ENCODE measurements around the gene ID3. TPM values are rescaled to one million over a fixed set of nuclear protein-coding genes. Genes with fewer than 3 reads are reported as not detected.
A peak's percentile ranks its signal among the peaks of the same experiment; 100 is the strongest.

ID3 gene
- total RNA-seq, 1 donor from 2014 or later = 82.4 TPM

GRCh38 chr1:23568608-23569383 is 9.5 kb upstream of the ID3 start:
- ATAC-seq = peak; percentile 29
- no peak for DNase-seq
- intact Hi-C loops (cut with micrococcal nuclease) = no loop called here

- ATAC-seq (peak; percentile 61), DNase-seq (peak; percentile 62)
- intact Hi-C loops (cut with micrococcal nuclease) = no loop called here
These were observed 8.8 kb upstream of the ID3 start for GRCh38 chr1:23567996-23568607.

GRCh38 chr1:23567629-23567995 is 8.3 kb upstream of the ID3 start:
- intact Hi-C loops (cut with micrococcal nuclease) = no loop called here
- peak; percentile 31 for DNase-seq
- peak; percentile 5 for ATAC-seq

GRCh38 chr1:23566304-23566703 is 7.0 kb upstream of the ID3 start:
- ATAC-seq (no peak), DNase-seq (no peak)
- intact Hi-C loops (cut with micrococcal nuclease) = no loop called here

GRCh38 chr1:23565776-23566175 is 6.5 kb upstream of the ID3 start:
- ATAC-seq (no peak), DNase-seq (no peak)
- intact Hi-C loops (cut with micrococcal nuclease) = no loop called here

- ATAC-seq (no peak), DNase-seq (no peak)
- intact Hi-C loops (cut with micrococcal nuclease) = no loop called here
These were observed 5.3 kb upstream of the ID3 start for GRCh38 chr1:23564529-23565122.

- no peak for DNase-seq
- no peak for ATAC-seq
- intact Hi-C loops (cut with micrococcal nuclease) = no loop called here
These were observed 4.6 kb upstream of the ID3 start for GRCh38 chr1:23563755-23564374.

GRCh38 chr1:23563003-23563402 is 3.7 kb upstream of the ID3 start:
- peak; percentile 22 for DNase-seq
- intact Hi-C loops (cut with micrococcal nuclease) = no loop called here
- ATAC-seq = no peak

GRCh38 chr1:23562137-23562876 is 3.0 kb upstream of the ID3 start:
- ATAC-seq = peak; percentile 85
- peak; percentile 97 for DNase-seq
- intact Hi-C loops (cut with micrococcal nuclease) = no loop called here

- DNase-seq = no peak
- no peak for ATAC-seq
- intact Hi-C loops (cut with micrococcal nuclease) = no loop called here
These were observed 2.5 kb upstream of the ID3 start for GRCh38 chr1:23561813-23562100.

- DNase-seq = no peak
- intact Hi-C loops (cut with micrococcal nuclease) = no loop called here
- no peak for ATAC-seq
These were observed 1.9 kb upstream of the ID3 start for GRCh38 chr1:23561076-23561812.

- intact Hi-C loops (cut with micrococcal nuclease) = no loop called here
- no peak for DNase-seq
- no peak for ATAC-seq
These were observed 862 bp upstream of the ID3 start for GRCh38 chr1:23559985-23560741.

- intact Hi-C loops (cut with micrococcal nuclease) = no loop called here
- ATAC-seq (no peak), DNase-seq (no peak)
These were observed 497 bp downstream of the ID3 start for GRCh38 chr1:23558872-23559135.

GRCh38 chr1:23558140-23558871 is 995 bp downstream of the ID3 start:
- DNase-seq (peak; percentile 76), ATAC-seq (peak; percentile 2)
- intact Hi-C loops (cut with micrococcal nuclease) = no loop called here

GRCh38 chr1:23557471-23558124 is 1.7 kb downstream of the ID3 start:
- ATAC-seq = no peak
- intact Hi-C loops (cut with micrococcal nuclease) = no loop called here
- DNase-seq = no peak

- DNase-seq = no peak
- no peak for ATAC-seq
- intact Hi-C loops (cut with micrococcal nuclease) = no loop called here
These were observed 2.4 kb downstream of the ID3 start for GRCh38 chr1:23556635-23557470.
